Transverse colon (tissue), 4 donors: Measurements from ENCODE around the gene MOB2. TPM values are rescaled to one million over a fixed set of nuclear protein-coding genes. Genes with fewer than 3 reads are reported as not detected.

Experiments
- DNase-seq: peaks from one replicate; pipeline ENCODE4 v3.0.0-alpha.2; 2019
- H3K27ac ChIP-seq, 4 donors: fragments of 200-600 bp; sonication (generic); 2 replicates each; pipeline ENCODE4 v1.5.1; 2016 to 2018; ENCODE audit warnings: inconsistent platforms in 4 of 4
- H3K27me3 ChIP-seq: fragments of 200-600 bp; sonication (generic); 2 replicates; pipeline ENCODE4 v1.5.1; 2017; ENCODE audit warnings: inconsistent platforms
- H3K36me3 ChIP-seq, 4 donors: fragments of 200-600 bp; sonication (generic); 2 replicates each; pipeline ENCODE4 v1.5.1; 2017 to 2019; ENCODE audit warnings: inconsistent platforms in 4 of 4
- H3K4me1 ChIP-seq, 4 donors: fragments of 200-600 bp; sonication (generic); 2 replicates each; pipeline ENCODE4 v1.5.1; 2017 to 2020; ENCODE audit warnings: inconsistent platforms in 4 of 4
- H3K4me3 ChIP-seq, 4 donors: fragments of 200-600 bp; sonication (generic); 1 replicate in 1 of 4; 2 replicates in 3 of 4; pipeline versions ENCODE4 v1.5.1 to v1.6.1; 2017 to 2019; ENCODE audit warnings: inconsistent platforms in 4 of 4
- H3K9me3 ChIP-seq, 2 donors: fragments of 200-600 bp; sonication (generic); 2 replicates each; pipeline ENCODE4 v1.5.1; 2017 to 2019; ENCODE audit warnings: inconsistent platforms in 2 of 2
- CTCF ChIP-seq, 5 experiments: fragments of 200-600 bp in 3 of 5; fragments of 450-650 bp in 2 of 5; sonication (generic) in 3 of 5; IDR thresholded peaks; 1 replicate in 2 of 5; 2 replicates in 3 of 5; pipeline ENCODE4 v1.5.1; 2016 to 2017; ENCODE audit warnings: antibody characterized with exemption in 5 of 5, inconsistent platforms in 3 of 5, mild to moderate bottlenecking in 2 of 5, moderate library complexity in 1 of 5
- EP300 ChIP-seq: sonication (generic); formaldehyde crosslinking; IDR thresholded peaks from one replicate; pipeline ENCODE4 v1.6.1; 2017; ENCODE audit warnings: antibody characterized with exemption, low read depth
- POLR2A ChIP-seq: fragments of 450-650 bp; IDR thresholded peaks from one replicate; pipeline ENCODE4 v1.6.1; 2016; ENCODE audit warnings: antibody characterized with exemption, mild to moderate bottlenecking, moderate library complexity
- POLR2AphosphoS5 ChIP-seq, 3 donors: sonication (generic); formaldehyde crosslinking; IDR thresholded peaks; one replicate each; pipeline ENCODE4 v1.6.1; 2016; ENCODE audit warnings: antibody characterized with exemption in 3 of 3
- WGBS, 2 donors: methylation state at CpG; one replicate each; pipeline ENCODE4 v1.1.5; 2018; ENCODE audit warnings: low coverage in 1 of 2; 5-methylcytosine and 5-hydroxymethylcytosine counted together
- in situ Hi-C, 4 donors: fragments of 200-750 bp; cut with MboI; loops; one replicate each; pipeline versions ENCODE4 v1.15.0 to v1.15.1; 2017; ENCODE audit warnings: low sequenced_read_pairs in 3 of 4, low pct_ligation_motif_present in 1 of 4, low pct_unique_long_range_greater_than_20kb in 1 of 4
- intact Hi-C: fragments of 100-400 bp; cut with DNase I; formaldehyde crosslinking; loops from one replicate; pipeline ENCODE4 v1.15.1; 2023; ENCODE audit warnings: low total_unique reads
- total RNA-seq, 4 donors: library from RNA; depleted of rRNA; stranded (reverse); fragments of >200 nt; gene quantifications; one replicate each; pipeline ENCODE4 v1.1.0, GENCODE V29; 2016

The MOB2 gene
- total RNA-seq, 4 donors from 2014 or later, result 22.8 to 56.7 (median 42.4) TPM

GRCh38 chr11:1455032-1455762, 31.4 kb downstream of the MOB2 start:
- peaks cover 21% of the 10 kb centered on the region for H3K27me3 ChIP-seq
- DNase-seq, result no peak
- in situ Hi-C loops (no loop called here), intact Hi-C loops (no loop called here)
- TF ChIP-seq EP300, result no peak
- no peak for TF ChIP-seq POLR2A
- no peak for TF ChIP-seq POLR2AphosphoS5 (IDR thresholded peaks at IDR 0.05)
- TF ChIP-seq CTCF (IDR thresholded peaks at IDR 0.05), result no peak
- no peak overlapping the region for H3K4me3 ChIP-seq
- peaks cover 8 to 26% (median 18%) of the 10 kb centered on the region in 4 donors for H3K4me1 ChIP-seq
- WGBS, 2 donors, result 69% methylated on average over 14 of the region's 24 CpGs; no CpG with 5 or more reads in 1 of the 2 donors
- H3K27ac ChIP-seq, result no peak overlapping the region
- H3K9me3 ChIP-seq, result no peaks in the 10 kb centered on the region
- no peaks in the 10 kb centered on the region for H3K36me3 ChIP-seq

- intact Hi-C loops, result loop anchor here (5.0 kb wide), 1 partner anchor 63 kb away; no protein-coding TSS in a partner anchor
- TF ChIP-seq POLR2AphosphoS5 (IDR thresholded peaks at IDR 0.05) (peak in 1 of 3 donors; percentile 32), CTCF (IDR thresholded peaks at IDR 0.05) (no peak)
- H3K4me1 ChIP-seq, result peaks cover 8 to 21% (median 15%) of the 10 kb centered on the region in 4 donors
- H3K36me3 ChIP-seq, result no peaks in the 10 kb centered on the region
- no peaks in the 10 kb centered on the region for H3K9me3 ChIP-seq
- no peak for DNase-seq
- no peak overlapping the region for H3K27ac ChIP-seq
- WGBS, 2 donors, result 76% methylated on average over 21 of the region's 21 CpGs; no CpG with 5 or more reads in 1 of the 2 donors
- no peak overlapping the region for H3K4me3 ChIP-seq
- H3K27me3 ChIP-seq, result peaks cover 27% of the 10 kb centered on the region
- in situ Hi-C loops, result no loop called here
Measured at GRCh38 chr11:1454576-1454975, 32.0 kb downstream of the MOB2 start.

GRCh38 chr11:1453611-1454034, 33.0 kb downstream of the MOB2 start:
- Histone ChIP-seq H3K4me3 (no peak overlapping the region), H3K27ac (peak overlapping the region in 1 of 4 donors; percentile 17), H3K9me3 (no peaks in the 10 kb centered on the region), H3K4me1 (peaks cover 6 to 12% (median 8%) of the 10 kb centered on the region in 4 donors), H3K27me3 (peaks cover 35% of the 10 kb centered on the region), H3K36me3 (no peaks in the 10 kb centered on the region)
- in situ Hi-C loops (no loop called here), intact Hi-C loops (loop anchor here (5.0 kb wide), 1 partner anchor 64 kb away; no protein-coding TSS in a partner anchor)
- DNase-seq, result peak; percentile 66
- TF ChIP-seq POLR2AphosphoS5 (IDR thresholded peaks at IDR 0.05), result no peak
- TF ChIP-seq POLR2A, result no peak
- peak in 4 of 5 experiments; percentile 20 to 29 (median 26) for TF ChIP-seq CTCF (IDR thresholded peaks at IDR 0.05)
- TF ChIP-seq EP300, result no peak
- 10% methylated on average over 17 of the region's 17 CpGs; no CpG with 5 or more reads in 1 of the 2 donors for WGBS, 2 donors

- in situ Hi-C loops, result no loop called here
- intact Hi-C loops, result loop anchor here (5.0 kb wide), 1 partner anchor 65 kb away; no protein-coding TSS in a partner anchor
- TF ChIP-seq EP300 (no peak), POLR2AphosphoS5 (IDR thresholded peaks at IDR 0.05) (no peak), CTCF (IDR thresholded peaks at IDR 0.05) (no peak), POLR2A (no peak)
- Histone ChIP-seq H3K36me3 (no peaks in the 10 kb centered on the region), H3K27me3 (peaks cover 44% of the 10 kb centered on the region), H3K9me3 (no peaks in the 10 kb centered on the region), H3K4me3 (no peak overlapping the region), H3K27ac (no peak overlapping the region), H3K4me1 (peaks cover 0 to 6% (median 0%) of the 10 kb centered on the region in 4 donors)
- WGBS, 2 donors, result 40 to 73% methylated on average over 1 to 8 of the region's 13 CpGs
- no peak for DNase-seq
Measured at GRCh38 chr11:1452744-1453143, 33.8 kb downstream of the MOB2 start.
